HG03039 (cell line): Measurements from ENCODE around the gene TBC1D22A.

Experiments
- ATAC-seq: cut with Tn5 transposase; IDR thresholded peaks from one replicate; pipeline ENCODE4 v1.9.1; 2021; ENCODE audit warnings: mild to moderate bottlenecking, moderate library complexity; ENCODE audit not compliant: unreplicated experiment

The TBC1D22A gene

GRCh38 chr22:47021371-47022074, 259.1 kb downstream of the TBC1D22A start:
- no peak for ATAC-seq

- no peak for ATAC-seq
These were observed 259.6 kb downstream of the TBC1D22A start for GRCh38 chr22:47022075-47022473.

GRCh38 chr22:47022475-47022874, 260.0 kb downstream of the TBC1D22A start:
- ATAC-seq, result no peak

- ATAC-seq, result no peak
These were observed 261.4 kb downstream of the TBC1D22A start for GRCh38 chr22:47023871-47024270.

- no peak for ATAC-seq
These were observed 265.3 kb downstream of the TBC1D22A start for GRCh38 chr22:47027766-47028165.

- ATAC-seq, result no peak
These were observed 267.0 kb downstream of the TBC1D22A start for GRCh38 chr22:47029244-47030074.

- ATAC-seq, result no peak
These were observed 267.8 kb downstream of the TBC1D22A start for GRCh38 chr22:47030143-47030661.

- no peak for ATAC-seq
These were observed 268.6 kb downstream of the TBC1D22A start for GRCh38 chr22:47030881-47031627.

GRCh38 chr22:47031628-47031915, 269.1 kb downstream of the TBC1D22A start:
- ATAC-seq, result no peak

- no peak for ATAC-seq
These were observed 269.9 kb downstream of the TBC1D22A start for GRCh38 chr22:47032091-47032943.

- ATAC-seq, result no peak
These were observed 270.7 kb downstream of the TBC1D22A start for GRCh38 chr22:47032956-47033647.

- no peak for ATAC-seq
These were observed 271.2 kb downstream of the TBC1D22A start for GRCh38 chr22:47033648-47034000.

GRCh38 chr22:47034076-47034808, 271.8 kb downstream of the TBC1D22A start:
- no peak for ATAC-seq

GRCh38 chr22:47034905-47035419, 272.5 kb downstream of the TBC1D22A start:
- ATAC-seq, result no peak

- no peak for ATAC-seq
These were observed 273.0 kb downstream of the TBC1D22A start for GRCh38 chr22:47035425-47035881.

- no peak for ATAC-seq
These were observed 273.9 kb downstream of the TBC1D22A start for GRCh38 chr22:47036352-47036751.

GRCh38 chr22:47036936-47037485, 274.6 kb downstream of the TBC1D22A start:
- no peak for ATAC-seq

GRCh38 chr22:47038206-47038835, 275.9 kb downstream of the TBC1D22A start:
- no peak for ATAC-seq
